ENCODE measurements around the gene NFILZ.

GRCh38 chr19:8641908-8642547 is 11.6 kb downstream of the NFILZ start:
- TF ChIP-seq POLR2A (IDR thresholded peaks at IDR 0.05; ENCODE audit: extremely low read depth, insufficient read length) (no peak), CTCF (IDR thresholded peaks at IDR 0.05; ENCODE audit: low read depth, low read length) (peak; percentile 68), MAX (IDR thresholded peaks at IDR 0.05; ENCODE audit: low read depth, low read length) (no peak; the same call in 1 of the 2 replicates)
